ENCODE measurements around the gene DLGAP4.

DLGAP4 gene

GRCh38 chr20:36399969-36400545, 93.9 kb downstream of the DLGAP4 start:
- DNase-seq = peak in 2 of 58 donors; percentile 8 to 39

GRCh38 chr20:36400909-36401735, 95.0 kb downstream of the DLGAP4 start:
- DNase-seq = peak in 4 of 58 donors; percentile 3 to 36 (median 14)

- DNase-seq = no peak
These were observed 96.6 kb downstream of the DLGAP4 start for GRCh38 chr20:36402708-36403107.

GRCh38 chr20:36404435-36404978, 98.4 kb downstream of the DLGAP4 start:
- DNase-seq = no peak

GRCh38 chr20:36405255-36405654, 99.1 kb downstream of the DLGAP4 start:
- DNase-seq = peak in 3 of 58 donors; percentile 5 to 15 (median 13)

GRCh38 chr20:36407199-36407733, 101.1 kb downstream of the DLGAP4 start:
- no peak for DNase-seq

GRCh38 chr20:36408219-36408618, 102.1 kb downstream of the DLGAP4 start:
- peak in 3 of 58 donors; percentile 5 to 17 (median 8) for DNase-seq

- DNase-seq = no peak
These were observed 105.8 kb downstream of the DLGAP4 start for GRCh38 chr20:36411861-36412454.

- no peak for DNase-seq
These were observed 109.4 kb downstream of the DLGAP4 start for GRCh38 chr20:36415475-36416002.

- DNase-seq = no peak
These were observed 112.6 kb downstream of the DLGAP4 start for GRCh38 chr20:36418711-36419110.

GRCh38 chr20:36421641-36422040, 115.5 kb downstream of the DLGAP4 start:
- DNase-seq = peak in 1 of 58 donors; percentile 22

GRCh38 chr20:36424314-36424713, 118.2 kb downstream of the DLGAP4 start:
- DNase-seq = no peak

- DNase-seq = no peak
These were observed 119.0 kb downstream of the DLGAP4 start for GRCh38 chr20:36425166-36425565.

GRCh38 chr20:36431604-36432003, 125.5 kb downstream of the DLGAP4 start:
- no peak for DNase-seq

- DNase-seq = no peak
These were observed 126.0 kb downstream of the DLGAP4 start for GRCh38 chr20:36432096-36432495.

GRCh38 chr20:36434383-36434782, 128.2 kb downstream of the DLGAP4 start:
- peak in 15 of 58 donors; percentile 2 to 57 (median 14) for DNase-seq

GRCh38 chr20:36435124-36435523, 129.0 kb downstream of the DLGAP4 start:
- DNase-seq = no peak

- DNase-seq = peak in 18 of 58 donors; percentile 4 to 39 (median 10)
These were observed 129.7 kb downstream of the DLGAP4 start for GRCh38 chr20:36435592-36436541.

GRCh38 chr20:36439040-36439730, 133.0 kb downstream of the DLGAP4 start:
- DNase-seq = peak in 51 of 58 donors; percentile 8 to 85 (median 29)

- DNase-seq = no peak
These were observed 133.6 kb downstream of the DLGAP4 start for GRCh38 chr20:36439731-36440072.

Measured in anterior cingulate cortex (tissue), 58 donors.